22Rv1 (cell line): ENCODE results near the gene CNTN4.

ENCODE experiments used
- CTCF ChIP-seq: fragments of 450-650 bp; IDR thresholded peaks from 2 replicates; pipeline ENCODE4 v1.5.1; 2017; ENCODE audit warnings: mild to moderate bottlenecking
- ZFX ChIP-seq: fragments of 450-650 bp; IDR thresholded peaks from 2 replicates; pipeline ENCODE4 v1.6.1; 2017; ENCODE audit warnings: antibody characterized with exemption, borderline replicate concordance

- TF ChIP-seq CTCF, result no peak
- no peak for TF ChIP-seq ZFX
Measured at GRCh38 chr3:2784627-2785026, 686.0 kb downstream of the CNTN4 start.
